Neural progenitor cell (in vitro differentiated cells): ENCODE results near the gene CAV1. TPM values are rescaled to one million over a fixed set of nuclear protein-coding genes. Genes with fewer than 3 reads are reported as not detected.
A peak's percentile ranks its signal among the peaks of the same experiment; 100 is the strongest.

Experiments
- DNase-seq: peaks from one replicate; pipeline ENCODE4 v3.0.0-alpha.2; 2016; ENCODE audit warnings: low spot score
- H2AFZ ChIP-seq: fragments of 200-600 bp; sonication (generic); replicated peaks from 2 replicates; pipeline ENCODE4 v1.6.1; 2016; ENCODE audit warnings: antibody characterized with exemption
- H3F3A ChIP-seq: fragments of 200-600 bp; sonication (generic); 2 replicates; pipeline ENCODE4 v1.6.1; 2016; ENCODE audit warnings: antibody characterized with exemption, low read depth
- H3K27ac ChIP-seq: fragments of 200-600 bp; sonication (generic); 2 replicates; pipeline ENCODE4 v1.5.1; 2016; ENCODE audit warnings: mild to moderate bottlenecking
- H3K27me3 ChIP-seq: fragments of 200-600 bp; sonication (generic); 2 replicates; pipeline ENCODE4 v1.6.1; 2016; ENCODE audit warnings: mild to moderate bottlenecking, moderate library complexity
- H3K36me3 ChIP-seq: fragments of 200-600 bp; sonication (generic); 2 replicates; pipeline ENCODE4 v1.5.1; 2016
- H3K4me1 ChIP-seq: fragments of 200-600 bp; sonication (generic); 2 replicates; pipeline ENCODE4 v1.6.1; 2016; ENCODE audit warnings: mixed run types
- H3K4me2 ChIP-seq: fragments of 200-600 bp; sonication (generic); 2 replicates; pipeline ENCODE4 v1.6.1; 2016
- H3K4me3 ChIP-seq: fragments of 200-600 bp; sonication (generic); 2 replicates; pipeline ENCODE4 v1.5.1; 2016
- H3K79me2 ChIP-seq: fragments of 200-600 bp; sonication (generic); 2 replicates; pipeline ENCODE4 v1.6.1; 2016; ENCODE audit warnings: low read depth
- H3K9ac ChIP-seq: fragments of 200-600 bp; sonication (generic); 2 replicates; pipeline ENCODE4 v1.6.1; 2016
- H3K9me3 ChIP-seq: fragments of 200-600 bp; sonication (generic); 2 replicates; pipeline ENCODE4 v1.5.1; 2016; ENCODE audit warnings: low read depth
- H4K20me1 ChIP-seq: fragments of 200-600 bp; sonication (generic); 2 replicates; pipeline ENCODE4 v1.6.1; 2016; ENCODE audit warnings: low read depth
- H3K27ac Mint-ChIP-seq: 3 replicates; pipeline ENCODE4 v1.8.0; 2021; ENCODE audit warnings: mixed read lengths
- H3K27me3 Mint-ChIP-seq: 2 replicates; pipeline ENCODE4 v1.8.0; 2022; ENCODE audit warnings: low read depth, mild to moderate bottlenecking, inconsistent platforms, moderate library complexity, mixed read lengths; ENCODE audit not compliant: insufficient read depth
- H3K36me3 Mint-ChIP-seq: 3 replicates; pipeline ENCODE4 v1.8.0; 2021; ENCODE audit warnings: mixed read lengths
- H3K4me1 Mint-ChIP-seq: 3 replicates; pipeline ENCODE4 v1.8.0; 2021; ENCODE audit warnings: mixed read lengths
- H3K4me3 Mint-ChIP-seq: 3 replicates; pipeline ENCODE4 v1.8.0; 2021; ENCODE audit warnings: mild to moderate bottlenecking, moderate library complexity, mixed read lengths
- H3K9me3 Mint-ChIP-seq: 3 replicates; pipeline ENCODE4 v1.8.0; 2020; ENCODE audit warnings: mixed read lengths
- CTCF ChIP-seq: fragments of 200-600 bp; sonication (generic); IDR thresholded peaks from 2 replicates; pipeline ENCODE4 v1.5.1; 2017; ENCODE audit warnings: antibody characterized with exemption, mild to moderate bottlenecking
- EZH2 ChIP-seq: fragments of 200-600 bp; sonication (generic); IDR thresholded peaks from 2 replicates; pipeline ENCODE4 v1.6.1; 2017; ENCODE audit warnings: antibody characterized with exemption, mild to moderate bottlenecking, moderate library complexity
- EZH2phosphoT487 ChIP-seq: fragments of 200-600 bp; sonication (generic); IDR thresholded peaks from 2 replicates; pipeline ENCODE4 v1.6.1; 2017; ENCODE audit warnings: antibody characterized with exemption
- total RNA-seq: library from RNA; depleted of rRNA; stranded (reverse); fragments of >200 nt; gene quantifications from 2 replicates; pipeline ENCODE4 v1.2.3, GENCODE V29; 2015; ENCODE audit warnings: low replicate concordance

The CAV1 gene
- total RNA-seq, 1 donor from 2014 or later, result 0.19 TPM

- Histone ChIP-seq H3K27me3 (no peaks in the 10 kb centered on the region), H3K4me2 (no peak overlapping the region), H3K4me3 (no peak overlapping the region), H2AFZ (peak overlapping the region; percentile 7), H3F3A (no peaks in the 10 kb centered on the region), H3K36me3 (no peaks in the 10 kb centered on the region), H3K9ac (no peak overlapping the region), H4K20me1 (no peaks in the 10 kb centered on the region), H3K79me2 (no peaks in the 10 kb centered on the region), H3K4me1 (no peaks in the 10 kb centered on the region), H3K9me3 (no peaks in the 10 kb centered on the region), H3K27ac (no peak overlapping the region)
- H3K4me3 Mint-ChIP-seq, result no peak overlapping the region
- TF ChIP-seq EZH2 (no peak), CTCF (no peak), EZH2phosphoT487 (no peak)
- H3K4me1 Mint-ChIP-seq, result no peaks in the 10 kb centered on the region
- peaks cover 2% of the 10 kb centered on the region for H3K36me3 Mint-ChIP-seq
- DNase-seq, result no peak
- H3K9me3 Mint-ChIP-seq, result no peaks in the 10 kb centered on the region
- H3K27me3 Mint-ChIP-seq, result no peaks in the 10 kb centered on the region
- H3K27ac Mint-ChIP-seq, result no peak overlapping the region
Observed at GRCh38 chr7:116543664-116544063, 18.8 kb downstream of the CAV1 start.

- H3K4me1 Mint-ChIP-seq, result no peaks in the 10 kb centered on the region
Observed at GRCh38 chr7:116544487-116544886, 19.7 kb downstream of the CAV1 start.

GRCh38 chr7:116545411-116545993 is 20.7 kb downstream of the CAV1 start:
- H3K9me3 ChIP-seq, result no peaks in the 10 kb centered on the region
- no peaks in the 10 kb centered on the region for H4K20me1 ChIP-seq
- no peak overlapping the region for H3K9ac ChIP-seq
- H3K4me1 ChIP-seq, result no peaks in the 10 kb centered on the region
- H3K27me3 ChIP-seq, result no peaks in the 10 kb centered on the region
- H3K27ac Mint-ChIP-seq, result no peak overlapping the region
- H3K36me3 ChIP-seq, result no peaks in the 10 kb centered on the region
- H3K36me3 Mint-ChIP-seq, result no peaks in the 10 kb centered on the region
- no peak overlapping the region for H3K4me3 Mint-ChIP-seq
- no peak overlapping the region for H2AFZ ChIP-seq
- no peaks in the 10 kb centered on the region for H3K4me1 Mint-ChIP-seq
- no peak overlapping the region for H3K4me3 ChIP-seq
- no peaks in the 10 kb centered on the region for H3K27me3 Mint-ChIP-seq
- no peak overlapping the region for H3K4me2 ChIP-seq
- DNase-seq, result no peak
- H3K27ac ChIP-seq, result no peak overlapping the region
- no peak for TF ChIP-seq EZH2phosphoT487
- no peak for TF ChIP-seq EZH2
- no peak for TF ChIP-seq CTCF
- H3F3A ChIP-seq, result no peaks in the 10 kb centered on the region
- H3K79me2 ChIP-seq, result no peaks in the 10 kb centered on the region
- H3K9me3 Mint-ChIP-seq, result no peaks in the 10 kb centered on the region

More at GRCh38 chr7:116544487-116544886, 19.7 kb downstream of the CAV1 start:
- Histone ChIP-seq H2AFZ (no peak overlapping the region), H3K4me1 (no peaks in the 10 kb centered on the region), H3K9ac (no peak overlapping the region), H3K4me3 (no peak overlapping the region), H3K27me3 (no peaks in the 10 kb centered on the region), H3K79me2 (no peaks in the 10 kb centered on the region), H3K4me2 (no peak overlapping the region), H3K36me3 (no peaks in the 10 kb centered on the region), H3F3A (no peaks in the 10 kb centered on the region), H4K20me1 (no peaks in the 10 kb centered on the region), H3K27ac (no peak overlapping the region), H3K9me3 (no peaks in the 10 kb centered on the region)
- TF ChIP-seq CTCF (no peak), EZH2 (no peak), EZH2phosphoT487 (no peak)
- Mint-ChIP-seq H3K36me3 (no peaks in the 10 kb centered on the region), H3K27me3 (no peaks in the 10 kb centered on the region), H3K4me3 (no peak overlapping the region), H3K9me3 (no peaks in the 10 kb centered on the region), H3K27ac (no peak overlapping the region)
- DNase-seq, result no peak
